DND-41 (cell line): ENCODE results near the gene RALBP1.

Source experiments
- ATAC-seq: fragments of 200-7000 bp; cut with Tn5 transposase; 3 replicates; pipeline ENCODE4 v1.9.1; 2021; ENCODE audit warnings: low read depth; ENCODE audit not compliant: insufficient read depth
- DNase-seq: peaks from one replicate; pipeline ENCODE4 v3.0.0-alpha.2; 2020
- H2AFZ ChIP-seq: 2 replicates; pipeline ENCODE4 v1.6.0; 2012; ENCODE audit warnings: low read depth, low read length
- H3K27ac ChIP-seq: 2 replicates; pipeline ENCODE4 v1.5.1; 2012; ENCODE audit warnings: low read length, inconsistent platforms
- H3K27me3 ChIP-seq: fragments of 200-600 bp; sonication (generic); 2 replicates; pipeline ENCODE4 v1.6.0; 2012; ENCODE audit warnings: low read length, mild to moderate bottlenecking, inconsistent platforms; ENCODE audit not compliant: insufficient read depth, poor library complexity
- H3K36me3 ChIP-seq: 2 replicates; pipeline ENCODE4 v1.5.1; 2012; ENCODE audit warnings: low read length, inconsistent platforms; ENCODE audit not compliant: insufficient read depth
- H3K4me1 ChIP-seq: 2 replicates; pipeline ENCODE4 v1.5.1; 2012; ENCODE audit warnings: mild to moderate bottlenecking, low read length; ENCODE audit not compliant: insufficient read depth
- H3K4me2 ChIP-seq: 2 replicates; pipeline ENCODE4 v1.6.0; 2012; ENCODE audit warnings: mild to moderate bottlenecking, moderate library complexity, low read length, inconsistent platforms; ENCODE audit not compliant: insufficient read depth
- H3K4me3 ChIP-seq, 2 experiments: fragments of 200-600 bp in 1 of 2; shearing (Covaris generic) in 1 of 2; 2 replicates each; pipeline ENCODE4 v1.5.1; 2012 to 2016; ENCODE audit warnings: inconsistent platforms in 2 of 2, low read length in 2 of 2, mild to moderate bottlenecking in 2 of 2, low read depth in 1 of 2, moderate library complexity in 1 of 2
- H3K79me2 ChIP-seq: 2 replicates; pipeline ENCODE4 v1.6.0; 2012; ENCODE audit warnings: low read length, inconsistent platforms; ENCODE audit not compliant: insufficient read depth
- H3K9ac ChIP-seq: 2 replicates; pipeline ENCODE4 v1.6.0; 2012; ENCODE audit warnings: low read depth, mild to moderate bottlenecking, inconsistent platforms, low read length, moderate library complexity
- H3K9me3 ChIP-seq: 2 replicates; pipeline ENCODE4 v1.5.1; 2012; ENCODE audit warnings: low read length, moderate library complexity, mild to moderate bottlenecking, inconsistent platforms; ENCODE audit not compliant: insufficient read depth, severe bottlenecking
- H4K20me1 ChIP-seq: 2 replicates; pipeline ENCODE4 v1.6.0; 2012; ENCODE audit warnings: low read length; ENCODE audit not compliant: insufficient read depth
- EZH2 ChIP-seq: IDR thresholded peaks from 3 replicates; pipeline ENCODE4 v1.6.1; 2012; ENCODE audit warnings: borderline replicate concordance, low read depth, mild to moderate bottlenecking, moderate library complexity, low read length, inconsistent platforms; ENCODE audit not compliant: severe bottlenecking
- TF ChIP-seq, protein P1 (sequence below): IDR thresholded peaks from 2 replicates; pipeline ENCODE4 v1.5.1; 2012; ENCODE audit warnings: borderline replicate concordance, low read length, moderate library complexity, mild to moderate bottlenecking; ENCODE audit not compliant: poor library complexity, severe bottlenecking; ENCODE audit errors: extremely low read depth

Gene RALBP1

DNA sequence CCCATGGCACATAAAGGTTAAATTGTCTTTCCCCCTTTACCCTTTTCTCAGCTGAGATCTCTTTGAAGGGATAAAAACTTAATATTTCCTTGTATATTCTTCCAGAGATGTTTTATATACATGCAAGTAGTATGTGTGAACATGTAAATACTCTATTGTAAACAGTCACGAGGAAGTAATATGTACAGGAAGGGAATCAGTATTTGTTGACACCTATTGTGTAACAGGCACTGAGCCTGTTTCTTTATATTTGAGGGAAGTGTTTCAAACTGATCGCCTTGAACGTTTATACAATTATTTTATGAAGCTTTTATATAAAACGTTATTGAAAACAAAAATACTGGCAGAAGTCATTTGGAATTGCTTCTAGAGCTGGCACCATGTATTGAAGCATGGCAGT is 13.2 kb downstream of the RALBP1 start:
- no peak overlapping the region for H2AFZ ChIP-seq
- H3K36me3 ChIP-seq: peaks cover 2% of the 10 kb centered on the region; the same call in 1 of the 2 replicates
- H3K27ac ChIP-seq: no peak overlapping the region
- no peak for TF ChIP-seq EZH2
- TF ChIP-seq, protein P1, sequence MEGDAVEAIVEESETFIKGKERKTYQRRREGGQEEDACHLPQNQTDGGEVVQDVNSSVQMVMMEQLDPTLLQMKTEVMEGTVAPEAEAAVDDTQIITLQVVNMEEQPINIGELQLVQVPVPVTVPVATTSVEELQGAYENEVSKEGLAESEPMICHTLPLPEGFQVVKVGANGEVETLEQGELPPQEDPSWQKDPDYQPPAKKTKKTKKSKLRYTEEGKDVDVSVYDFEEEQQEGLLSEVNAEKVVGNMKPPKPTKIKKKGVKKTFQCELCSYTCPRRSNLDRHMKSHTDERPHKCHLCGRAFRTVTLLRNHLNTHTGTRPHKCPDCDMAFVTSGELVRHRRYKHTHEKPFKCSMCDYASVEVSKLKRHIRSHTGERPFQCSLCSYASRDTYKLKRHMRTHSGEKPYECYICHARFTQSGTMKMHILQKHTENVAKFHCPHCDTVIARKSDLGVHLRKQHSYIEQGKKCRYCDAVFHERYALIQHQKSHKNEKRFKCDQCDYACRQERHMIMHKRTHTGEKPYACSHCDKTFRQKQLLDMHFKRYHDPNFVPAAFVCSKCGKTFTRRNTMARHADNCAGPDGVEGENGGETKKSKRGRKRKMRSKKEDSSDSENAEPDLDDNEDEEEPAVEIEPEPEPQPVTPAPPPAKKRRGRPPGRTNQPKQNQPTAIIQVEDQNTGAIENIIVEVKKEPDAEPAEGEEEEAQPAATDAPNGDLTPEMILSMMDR: no peak
- H4K20me1 ChIP-seq: peaks cover 34% of the 10 kb centered on the region; the same call in 1 of the 2 replicates
- H3K4me1 ChIP-seq: no peaks in the 10 kb centered on the region
- no peak overlapping the region for H3K9ac ChIP-seq
- no peak overlapping the region for H3K4me3 ChIP-seq
- no peaks in the 10 kb centered on the region for H3K9me3 ChIP-seq
- H3K27me3 ChIP-seq: no peaks in the 10 kb centered on the region
- peaks cover 98% of the 10 kb centered on the region for H3K79me2 ChIP-seq
- no peak for ATAC-seq
- H3K4me2 ChIP-seq: no peak overlapping the region
- no peak for DNase-seq

- ATAC-seq: no peak
These were observed 19.5 kb downstream of the RALBP1 start for GRCh38 chr18:9494778-9495331.

DNA sequence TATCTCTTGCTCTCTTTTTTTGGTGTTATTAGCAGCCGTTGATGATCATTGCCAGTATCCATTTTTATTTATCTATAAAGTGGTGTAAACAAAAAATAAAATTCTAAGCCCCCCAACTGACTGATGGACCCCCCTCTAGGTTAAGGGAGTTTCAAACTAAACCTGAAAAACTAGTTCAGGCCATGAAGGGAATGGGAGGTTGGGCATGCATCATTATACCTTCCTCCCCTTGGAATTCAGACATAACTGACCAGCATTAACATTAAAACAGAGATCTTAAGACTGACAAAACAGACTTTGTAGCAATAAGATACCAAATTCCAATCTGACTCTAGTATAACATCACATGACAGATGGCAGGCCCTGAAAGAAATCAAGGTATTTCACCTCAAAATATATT is 20.2 kb downstream of the RALBP1 start:
- DNase-seq (no peak), ATAC-seq (no peak)
- Histone ChIP-seq H3K79me2 (peaks cover 96% of the 10 kb centered on the region), H3K9ac (no peak overlapping the region), H3K27ac (no peak overlapping the region), H4K20me1 (peaks cover 35% of the 10 kb centered on the region; the same call in 1 of the 2 replicates), H3K36me3 (peaks cover 5% of the 10 kb centered on the region; the same call in 1 of the 2 replicates), H3K4me3 (no peak overlapping the region), H3K4me2 (no peak overlapping the region), H3K9me3 (peaks cover 5% of the 10 kb centered on the region), H3K27me3 (no peaks in the 10 kb centered on the region), H3K4me1 (no peaks in the 10 kb centered on the region), H2AFZ (no peak overlapping the region)
- no peak for TF ChIP-seq EZH2
- TF ChIP-seq, protein P1: no peak

More at GRCh38 chr18:9494778-9495331, 19.5 kb downstream of the RALBP1 start:
- Histone ChIP-seq H3K4me1 (no peaks in the 10 kb centered on the region), H3K9ac (no peak overlapping the region), H3K27ac (no peak overlapping the region), H3K9me3 (peaks cover 5% of the 10 kb centered on the region), H3K79me2 (peaks cover 97% of the 10 kb centered on the region), H3K4me2 (no peak overlapping the region), H3K27me3 (no peaks in the 10 kb centered on the region), H3K4me3 (no peak overlapping the region), H3K36me3 (peaks cover 5% of the 10 kb centered on the region; the same call in 1 of the 2 replicates), H2AFZ (no peak overlapping the region), H4K20me1 (peaks cover 38% of the 10 kb centered on the region; the same call in 1 of the 2 replicates)
- no peak for DNase-seq
- no peak for TF ChIP-seq EZH2
- TF ChIP-seq, protein P1: no peak
